Breast epithelium (tissue), 4 donors: ENCODE data around the gene AGR3. TPM values are rescaled to one million over a fixed set of nuclear protein-coding genes. Genes with fewer than 3 reads are reported as not detected.
"Not testable (repeated sequence)": the region's sequence is repeated elsewhere in the genome, so short reads cannot be mapped to it uniquely, and the experiment has no call there.

Experiments
- DNase-seq, 2 donors: peaks; one replicate each; pipeline ENCODE4 v3.0.0-alpha.2; 2019; ENCODE audit warnings: low spot score in 2 of 2
- H3K27ac ChIP-seq, 2 donors: fragments of 200-600 bp; sonication (generic) in 1 of 2; one replicate each; pipeline ENCODE4 v1.5.1; 2016 to 2019; ENCODE audit warnings: mild to moderate bottlenecking in 1 of 2
- H3K27me3 ChIP-seq, 2 donors: fragments of 200-600 bp; sonication (generic) in 1 of 2; one replicate each; pipeline versions ENCODE4 v1.5.1 to v1.6.0; 2017 to 2019; ENCODE audit warnings: control low read depth in 1 of 2, mild to moderate bottlenecking in 1 of 2
- H3K36me3 ChIP-seq: fragments of 200-600 bp; one replicate; pipeline ENCODE4 v1.5.1; 2019
- H3K4me1 ChIP-seq, 2 donors: fragments of 200-600 bp; sonication (generic); one replicate each; pipeline ENCODE4 v1.5.1; 2016 to 2019; ENCODE audit warnings: control low read depth in 1 of 2
- H3K4me3 ChIP-seq, 3 donors: fragments of 200-600 bp; sonication (generic); 1 replicate in 2 of 3; 2 replicates in 1 of 3; pipeline ENCODE4 v1.5.1; 2016 to 2019; ENCODE audit warnings: mild to moderate bottlenecking in 3 of 3, moderate library complexity in 2 of 3
- H3K9me3 ChIP-seq, 2 donors: fragments of 200-600 bp; sonication (generic) in 1 of 2; one replicate each; pipeline ENCODE4 v1.5.1; 2016 to 2019; ENCODE audit warnings: control low read depth in 1 of 2
- CTCF ChIP-seq, 3 donors: fragments of 450-650 bp; IDR thresholded peaks; one replicate each; pipeline ENCODE4 v1.5.1; 2016 to 2017; ENCODE audit warnings: antibody characterized with exemption in 3 of 3, mild to moderate bottlenecking in 3 of 3, moderate library complexity in 3 of 3
- POLR2A ChIP-seq: fragments of 450-650 bp; IDR thresholded peaks from one replicate; pipeline ENCODE4 v1.6.1; 2016; ENCODE audit warnings: antibody characterized with exemption, mild to moderate bottlenecking, moderate library complexity
- POLR2AphosphoS5 ChIP-seq, 3 donors: sonication (generic); formaldehyde crosslinking; IDR thresholded peaks; one replicate each; pipeline ENCODE4 v1.6.1; 2017; ENCODE audit warnings: antibody characterized with exemption in 3 of 3
- intact Hi-C: fragments of 100-400 bp; cut with DNase I; formaldehyde crosslinking; loops from one replicate; pipeline ENCODE4 v1.15.1; 2023; ENCODE audit warnings: low total_unique reads
- total RNA-seq, 3 donors: library from RNA; depleted of rRNA; stranded (reverse); fragments of >200 nt; gene quantifications; one replicate each; pipeline ENCODE4 v1.1.0, GENCODE V29; 2016

Gene AGR3
- total RNA-seq, 3 donors from 2014 or later = 32.1 to 37.3 TPM; not detected in 1

GRCh38 chr7:16867328-16867727, 14.5 kb downstream of the AGR3 start:
- DNase-seq = no peak
- Histone ChIP-seq H3K4me1 (no peaks in the 10 kb centered on the region), H3K9me3 (no peaks in the 10 kb centered on the region), H3K36me3 (no peaks in the 10 kb centered on the region), H3K27ac (no peak overlapping the region), H3K27me3 (no peaks in the 10 kb centered on the region), H3K4me3 (no peak overlapping the region)
- TF ChIP-seq POLR2A (no peak), POLR2AphosphoS5 (IDR thresholded peaks at IDR 0.05) (no peak), CTCF (IDR thresholded peaks at IDR 0.05) (no peak)
- intact Hi-C loops = no loop called here

DNA sequence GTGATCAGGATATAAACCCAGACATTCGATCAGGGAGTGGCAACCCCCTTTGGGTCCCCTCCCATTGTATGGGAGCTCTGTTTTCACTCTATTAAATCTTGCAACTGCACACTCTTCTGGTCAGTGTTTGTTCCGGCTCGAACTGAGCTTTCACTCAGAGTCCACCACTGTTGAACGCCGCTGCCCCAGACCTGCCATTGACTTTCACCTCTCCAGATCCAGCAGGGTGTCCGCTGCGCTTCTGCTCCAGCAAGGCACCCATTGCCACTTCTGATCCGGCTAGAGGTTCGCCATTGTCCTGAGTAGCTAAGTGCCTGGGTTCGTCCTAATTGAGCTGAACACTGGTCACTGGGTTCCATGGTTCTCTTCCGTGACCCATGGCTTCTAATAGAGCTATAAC, 28.6 kb downstream of the AGR3 start:
- H3K4me3 ChIP-seq, H3K36me3 ChIP-seq, DNase-seq, H3K9me3 ChIP-seq, H3K27me3 ChIP-seq, H3K27ac ChIP-seq, intact Hi-C loops, H3K4me1 ChIP-seq: not testable (repeated sequence)

- Histone ChIP-seq H3K27me3 (no peaks in the 10 kb centered on the region), H3K27ac (no peak overlapping the region), H3K36me3 (no peaks in the 10 kb centered on the region), H3K4me3 (no peak overlapping the region), H3K4me1 (no peaks in the 10 kb centered on the region), H3K9me3 (peaks cover 0 to 5% of the 10 kb centered on the region in 2 donors)
- TF ChIP-seq CTCF (IDR thresholded peaks at IDR 0.05) (no peak), POLR2A (no peak), POLR2AphosphoS5 (IDR thresholded peaks at IDR 0.05) (no peak)
- DNase-seq = no peak
- intact Hi-C loops = no loop called here
These were observed 30.0 kb downstream of the AGR3 start for GRCh38 chr7:16851829-16852228.

DNA sequence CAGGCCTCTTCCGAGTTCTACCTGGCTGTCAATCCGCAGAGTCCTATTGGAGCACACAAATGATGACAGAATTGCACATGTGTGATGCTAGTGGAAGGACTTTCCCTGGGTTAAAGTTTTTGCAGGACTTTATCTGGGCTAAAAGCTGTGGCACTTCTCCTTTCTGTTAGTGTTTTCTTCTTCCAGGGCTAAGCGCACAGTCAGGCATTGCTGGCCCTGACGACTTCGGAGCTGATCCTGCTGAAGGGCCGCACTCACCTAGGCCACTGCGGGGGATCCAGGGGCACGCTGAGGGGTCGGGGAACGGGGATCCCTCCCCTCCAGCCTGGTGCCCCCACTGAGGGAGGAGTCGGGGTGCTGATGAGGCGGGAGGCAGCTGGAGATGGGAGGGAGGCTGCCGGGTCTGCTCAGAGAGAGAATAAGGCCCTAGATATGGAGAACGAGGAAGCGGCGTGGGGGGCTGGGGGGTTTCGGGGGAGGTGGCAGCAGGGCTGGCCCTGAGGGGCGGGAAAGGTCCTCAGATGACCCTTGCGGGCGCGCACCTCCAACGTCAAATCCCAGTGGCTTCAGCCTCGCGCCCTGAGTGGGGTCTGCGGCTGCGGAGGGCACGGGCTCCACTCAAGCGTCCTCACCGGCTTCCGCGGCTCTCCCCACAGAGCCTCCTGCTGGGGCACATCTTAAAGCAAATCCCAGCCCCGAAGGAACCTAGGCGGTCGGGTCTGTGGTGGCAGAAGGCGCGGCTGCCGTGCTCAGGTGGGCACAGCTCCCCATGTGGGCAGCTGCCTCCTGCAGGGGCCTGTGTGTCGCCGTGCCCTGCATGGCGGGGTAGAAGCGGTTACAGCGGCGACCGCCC, 30.9 kb downstream of the AGR3 start:
- no peaks in the 10 kb centered on the region for H3K4me1 ChIP-seq

DNA sequence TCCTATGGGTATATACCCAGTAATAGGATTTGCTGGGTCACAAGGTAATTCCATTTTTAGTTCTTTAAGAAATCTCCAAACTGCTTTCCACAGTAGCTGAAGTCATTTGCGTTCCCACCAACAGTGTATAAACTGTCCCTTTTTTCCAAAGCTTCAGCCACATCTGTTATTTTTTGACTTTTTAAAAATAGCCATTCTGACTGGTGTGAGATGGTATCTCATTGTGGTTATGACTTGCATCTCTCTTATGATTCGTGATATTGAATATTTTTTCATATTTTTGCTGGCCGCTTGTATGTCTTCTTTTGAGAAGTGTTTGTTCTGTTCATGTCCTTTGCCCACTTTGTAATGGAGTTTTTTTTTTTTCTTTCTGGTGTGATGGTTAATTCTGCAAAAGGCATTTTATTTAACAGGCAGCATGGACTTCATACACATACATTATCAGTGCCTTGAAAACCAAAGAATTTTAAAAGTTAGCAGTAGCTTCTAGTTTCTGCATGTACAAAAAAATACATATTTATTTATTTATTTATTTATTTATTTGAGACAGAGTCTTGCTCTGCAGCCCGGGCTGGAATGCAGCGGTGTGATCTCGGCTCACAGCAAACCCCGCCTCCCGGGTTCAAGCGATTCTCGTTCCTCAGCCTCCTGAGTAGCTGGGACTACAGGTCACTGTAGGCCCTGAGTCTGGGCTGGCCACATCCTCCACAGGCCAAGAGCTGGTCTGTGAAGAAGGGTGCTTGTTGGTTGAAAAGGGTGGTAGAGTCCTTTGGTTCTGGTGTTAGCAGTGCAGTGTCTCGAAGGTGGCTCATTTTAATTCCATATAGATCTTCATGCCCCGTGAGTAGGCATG, 32.3 kb downstream of the AGR3 start:
- TF ChIP-seq POLR2AphosphoS5 (IDR thresholded peaks at IDR 0.05) (no peak), POLR2A (no peak), CTCF (IDR thresholded peaks at IDR 0.05) (no peak)
- no peak overlapping the region for H3K4me3 ChIP-seq
- no peaks in the 10 kb centered on the region for H3K4me1 ChIP-seq
- peaks cover 0 to 5% of the 10 kb centered on the region in 2 donors for H3K9me3 ChIP-seq
- DNase-seq = no peak
- H3K27me3 ChIP-seq = no peaks in the 10 kb centered on the region
- intact Hi-C loops = no loop called here
- no peak overlapping the region for H3K27ac ChIP-seq
- no peaks in the 10 kb centered on the region for H3K36me3 ChIP-seq

More for the DNA sequence above, 30.9 kb downstream of the AGR3 start:
- intact Hi-C loops = no loop called here
- peaks cover 0 to 5% of the 10 kb centered on the region in 2 donors for H3K9me3 ChIP-seq
- no peaks in the 10 kb centered on the region for H3K36me3 ChIP-seq
- H3K27me3 ChIP-seq = no peaks in the 10 kb centered on the region
- TF ChIP-seq POLR2A (no peak), CTCF (IDR thresholded peaks at IDR 0.05) (no peak), POLR2AphosphoS5 (IDR thresholded peaks at IDR 0.05) (no peak)
- no peak overlapping the region for H3K4me3 ChIP-seq
- no peak overlapping the region for H3K27ac ChIP-seq
- no peak for DNase-seq
